ENCODE results near the gene USP54.

DNA sequence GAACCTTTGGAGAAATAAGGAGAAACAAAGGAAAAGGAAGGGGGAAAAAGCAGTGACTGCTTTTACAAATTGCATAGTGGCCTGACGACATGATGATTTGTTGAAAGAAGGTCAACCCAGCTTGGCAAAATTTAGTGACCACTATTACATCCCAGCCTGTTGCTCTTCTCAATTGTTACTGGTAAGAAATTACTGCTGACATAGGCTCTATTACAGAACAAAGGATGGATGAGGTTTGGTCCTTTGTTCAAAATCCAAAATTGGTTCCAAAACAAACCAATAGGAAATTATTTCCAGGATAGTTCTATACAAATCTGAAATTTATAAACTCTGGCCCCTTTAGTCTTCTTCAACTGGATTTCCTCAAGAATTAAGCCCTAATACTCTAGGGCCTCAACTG is 39.6 kb downstream of the USP54 start:
- TF ChIP-seq, protein P1, sequence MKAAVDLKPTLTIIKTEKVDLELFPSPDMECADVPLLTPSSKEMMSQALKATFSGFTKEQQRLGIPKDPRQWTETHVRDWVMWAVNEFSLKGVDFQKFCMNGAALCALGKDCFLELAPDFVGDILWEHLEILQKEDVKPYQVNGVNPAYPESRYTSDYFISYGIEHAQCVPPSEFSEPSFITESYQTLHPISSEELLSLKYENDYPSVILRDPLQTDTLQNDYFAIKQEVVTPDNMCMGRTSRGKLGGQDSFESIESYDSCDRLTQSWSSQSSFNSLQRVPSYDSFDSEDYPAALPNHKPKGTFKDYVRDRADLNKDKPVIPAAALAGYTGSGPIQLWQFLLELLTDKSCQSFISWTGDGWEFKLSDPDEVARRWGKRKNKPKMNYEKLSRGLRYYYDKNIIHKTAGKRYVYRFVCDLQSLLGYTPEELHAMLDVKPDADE (IDR thresholded peaks at IDR 0.05) = no peak
- TF ChIP-seq, protein P2, sequence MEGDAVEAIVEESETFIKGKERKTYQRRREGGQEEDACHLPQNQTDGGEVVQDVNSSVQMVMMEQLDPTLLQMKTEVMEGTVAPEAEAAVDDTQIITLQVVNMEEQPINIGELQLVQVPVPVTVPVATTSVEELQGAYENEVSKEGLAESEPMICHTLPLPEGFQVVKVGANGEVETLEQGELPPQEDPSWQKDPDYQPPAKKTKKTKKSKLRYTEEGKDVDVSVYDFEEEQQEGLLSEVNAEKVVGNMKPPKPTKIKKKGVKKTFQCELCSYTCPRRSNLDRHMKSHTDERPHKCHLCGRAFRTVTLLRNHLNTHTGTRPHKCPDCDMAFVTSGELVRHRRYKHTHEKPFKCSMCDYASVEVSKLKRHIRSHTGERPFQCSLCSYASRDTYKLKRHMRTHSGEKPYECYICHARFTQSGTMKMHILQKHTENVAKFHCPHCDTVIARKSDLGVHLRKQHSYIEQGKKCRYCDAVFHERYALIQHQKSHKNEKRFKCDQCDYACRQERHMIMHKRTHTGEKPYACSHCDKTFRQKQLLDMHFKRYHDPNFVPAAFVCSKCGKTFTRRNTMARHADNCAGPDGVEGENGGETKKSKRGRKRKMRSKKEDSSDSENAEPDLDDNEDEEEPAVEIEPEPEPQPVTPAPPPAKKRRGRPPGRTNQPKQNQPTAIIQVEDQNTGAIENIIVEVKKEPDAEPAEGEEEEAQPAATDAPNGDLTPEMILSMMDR (conservative IDR thresholded peaks at IDR 0.05; ENCODE audit: low read depth in 2 of 2) = no peak
- TF ChIP-seq EZH2 (IDR thresholded peaks at IDR 0.05; ENCODE audit: low read depth, unreplicated experiment) = no peak
- TF ChIP-seq REST (IDR thresholded peaks at IDR 0.05; ENCODE audit: unreplicated experiment) = no peak
- no peak for TF ChIP-seq POLR2AphosphoS5 (IDR thresholded peaks at IDR 0.05; ENCODE audit: low read depth)
- no peak for TF ChIP-seq EZH2phosphoT487 (IDR thresholded peaks at IDR 0.05; ENCODE audit: unreplicated experiment)

Measured in GM23338 (cell line).